ENCODE results near the gene SLC28A2. TPM values are rescaled to one million over a fixed set of nuclear protein-coding genes. Genes with fewer than 3 reads are reported as not detected.

SLC28A2 gene
- total RNA-seq, 1 experiment from 2014 or later, result not detected

- TF ChIP-seq CTCF (IDR thresholded peaks at IDR 0.05; ENCODE audit: unreplicated experiment), result no peak
- DNase-seq, result peak; percentile 3
- intact Hi-C loops (cut with micrococcal nuclease; ENCODE audit: unreplicated experiment), result no loop called here
- H3K27ac Mint-ChIP-seq (ENCODE audit: unreplicated experiment), result peak overlapping the region; percentile 63
- no peak overlapping the region for H3K4me3 Mint-ChIP-seq (ENCODE audit: low read depth, unreplicated experiment)
- H3K36me3 Mint-ChIP-seq (ENCODE audit: insufficient read depth, unreplicated experiment), result peaks cover 5% of the 10 kb centered on the region
- no TSS peak for BruUV-seq (replicated peaks)
- peaks cover 3% of the 10 kb centered on the region for H3K9me3 Mint-ChIP-seq (ENCODE audit: low read depth, unreplicated experiment)
- CTCF ChIA-PET, result interaction anchor here (0.6 to 1.4 kb wide), 4 partner anchors 14 to 123 kb away, joined by 3 to 6 read pairs (median 4); partner anchors contain the start of gene GATM
- H3K4me1 Mint-ChIP-seq (ENCODE audit: low read depth, unreplicated experiment), result peaks cover 27% of the 10 kb centered on the region
- no peaks in the 10 kb centered on the region for H3K27me3 Mint-ChIP-seq (ENCODE audit: unreplicated experiment)
Observed at GRCh38 chr15:45319472-45320214, 67.6 kb downstream of the SLC28A2 start.

GRCh38 chr15:45320581-45321205 lies 68.7 kb downstream of the SLC28A2 start:
- Mint-ChIP-seq H3K36me3 (ENCODE audit: insufficient read depth, unreplicated experiment) (peaks cover 5% of the 10 kb centered on the region), H3K4me1 (ENCODE audit: low read depth, unreplicated experiment) (peaks cover 27% of the 10 kb centered on the region), H3K27me3 (ENCODE audit: unreplicated experiment) (no peaks in the 10 kb centered on the region), H3K27ac (ENCODE audit: unreplicated experiment) (peak overlapping the region; percentile 63), H3K9me3 (ENCODE audit: low read depth, unreplicated experiment) (peaks cover 3% of the 10 kb centered on the region), H3K4me3 (ENCODE audit: low read depth, unreplicated experiment) (no peak overlapping the region)
- intact Hi-C loops (cut with micrococcal nuclease; ENCODE audit: unreplicated experiment), result no loop called here
- no peak for TF ChIP-seq CTCF (IDR thresholded peaks at IDR 0.05; ENCODE audit: unreplicated experiment)
- BruUV-seq (replicated peaks), result no TSS peak
- peak; percentile 63 for DNase-seq
- CTCF ChIA-PET, result interaction anchor here (0.7 to 1.4 kb wide), 2 partner anchors 13 to 24 kb away, joined by 4 to 6 read pairs; no protein-coding TSS in a partner anchor

GRCh38 chr15:45326280-45326679 lies 74.2 kb downstream of the SLC28A2 start:
- Mint-ChIP-seq H3K9me3 (ENCODE audit: low read depth, unreplicated experiment) (peaks cover under 1% of the 10 kb centered on the region), H3K27me3 (ENCODE audit: unreplicated experiment) (no peaks in the 10 kb centered on the region), H3K27ac (ENCODE audit: unreplicated experiment) (no peak overlapping the region), H3K36me3 (ENCODE audit: insufficient read depth, unreplicated experiment) (no peaks in the 10 kb centered on the region), H3K4me3 (ENCODE audit: low read depth, unreplicated experiment) (no peak overlapping the region), H3K4me1 (ENCODE audit: low read depth, unreplicated experiment) (peaks cover 4% of the 10 kb centered on the region)
- intact Hi-C loops (cut with micrococcal nuclease; ENCODE audit: unreplicated experiment), result no loop called here
- CTCF ChIA-PET, result interaction anchor here (0.5 kb wide), 1 partner anchor 15 kb away, joined by 5 read pairs; no protein-coding TSS in a partner anchor
- no TSS peak for BruUV-seq (replicated peaks)
- no peak for DNase-seq
- no peak for TF ChIP-seq CTCF (IDR thresholded peaks at IDR 0.05; ENCODE audit: unreplicated experiment)

GRCh38 chr15:45326741-45327140 lies 74.7 kb downstream of the SLC28A2 start:
- CTCF ChIA-PET, result interaction anchor here (0.5 to 0.7 kb wide), 3 partner anchors 16 to 137 kb away, joined by 3 to 5 read pairs (median 5); a partner anchor contains a TSS
- Mint-ChIP-seq H3K36me3 (ENCODE audit: insufficient read depth, unreplicated experiment) (no peaks in the 10 kb centered on the region), H3K9me3 (ENCODE audit: low read depth, unreplicated experiment) (no peaks in the 10 kb centered on the region)

More at GRCh38 chr15:45326741-45327140, 74.7 kb downstream of the SLC28A2 start:
- intact Hi-C loops (cut with micrococcal nuclease; ENCODE audit: unreplicated experiment), result no loop called here
- BruUV-seq (replicated peaks), result no TSS peak
- Mint-ChIP-seq H3K4me3 (ENCODE audit: low read depth, unreplicated experiment) (no peak overlapping the region), H3K27me3 (ENCODE audit: unreplicated experiment) (no peaks in the 10 kb centered on the region), H3K4me1 (ENCODE audit: low read depth, unreplicated experiment) (no peaks in the 10 kb centered on the region), H3K27ac (ENCODE audit: unreplicated experiment) (no peak overlapping the region)
- TF ChIP-seq CTCF (IDR thresholded peaks at IDR 0.05; ENCODE audit: unreplicated experiment), result no peak
- no peak for DNase-seq

Other genes starting within 250 kb of the SLC28A2 start
- gene SORD, start 229.0 kb upstream of the SLC28A2 start, total RNA-seq (2022), result 39.1 and 42.1 TPM in 2 replicates
- gene DUOX2, start 138.1 kb upstream of the SLC28A2 start, total RNA-seq (2022), result 0.21 and 1.2 TPM in 2 replicates
- gene DUOXA2, start 137.9 kb upstream of the SLC28A2 start, total RNA-seq (2022), result 0.34 TPM in 1 of 2 replicates, not detected in the other
- gene DUOXA1, start 122.4 kb upstream of the SLC28A2 start, total RNA-seq (2022), result not detected in 2 replicates
- 1.2 and 1.4 TPM in 2 replicates for gene DUOX1, start 122.2 kb upstream of the SLC28A2 start, total RNA-seq (2022)
- 6.0 and 7.3 TPM in 2 replicates for gene SHF, start 64.3 kb upstream of the SLC28A2 start, total RNA-seq (2022)
- gene GATM, start 126.3 kb downstream of the SLC28A2 start, total RNA-seq (2022), result 4.1 and 4.2 TPM in 2 replicates

All from Calu3 (cell line).